ENCODE results near the gene DCP1B.

Gene DCP1B

GRCh38 chr12:2032506-2032905 is 28.2 kb upstream of the DCP1B start:
- Histone ChIP-seq H3K4me2 (ENCODE audit: low read depth, low read length, poor library complexity, severe bottlenecking) (no peak overlapping the region), H3F3A (ENCODE audit: insufficient read depth) (no peaks in the 10 kb centered on the region), H2AFZ (ENCODE audit: low read depth, low read length, severe bottlenecking) (no peak overlapping the region), H3K9me2 (replicated peaks; ENCODE audit: insufficient read depth, low read length) (no peaks in the 10 kb centered on the region), H3K79me2 (ENCODE audit: insufficient read depth, low read length) (no peaks in the 10 kb centered on the region), H3K4me3 (ENCODE audit: insufficient read depth, low read length, poor library complexity, severe bottlenecking) (no peak overlapping the region), H3K9me3 (ENCODE audit: insufficient read depth, low read length) (no peaks in the 10 kb centered on the region), H4K20me1 (ENCODE audit: low read depth, low read length) (no peaks in the 10 kb centered on the region), H3K27me3 (ENCODE audit: low read length) (no peaks in the 10 kb centered on the region; the same call in 1 of the 2 replicates), H3K36me3 (ENCODE audit: low read length) (no peaks in the 10 kb centered on the region), H3K27ac (ENCODE audit: low read depth, low read length) (no peak overlapping the region), H3K9ac (ENCODE audit: low read length) (no peak overlapping the region)
- no peak for TF ChIP-seq CTCF (IDR thresholded peaks at IDR 0.05; ENCODE audit: insufficient read depth, low read length, poor library complexity, severe bottlenecking)
- no peak for TF ChIP-seq EZH2phosphoT487 (conservative IDR thresholded peaks at IDR 0.05; ENCODE audit: low read length)

GRCh38 chr12:2029851-2030250 is 25.6 kb upstream of the DCP1B start:
- no peak overlapping the region for H3K4me2 ChIP-seq (ENCODE audit: low read depth, low read length, poor library complexity, severe bottlenecking)
- H4K20me1 ChIP-seq (ENCODE audit: low read depth, low read length) = no peaks in the 10 kb centered on the region
- no peak overlapping the region for H3K4me3 ChIP-seq (ENCODE audit: insufficient read depth, low read length, poor library complexity, severe bottlenecking)
- H3K27ac ChIP-seq (ENCODE audit: low read depth, low read length) = no peak overlapping the region
- H3K79me2 ChIP-seq (ENCODE audit: insufficient read depth, low read length) = no peaks in the 10 kb centered on the region
- no peak overlapping the region for H3K9ac ChIP-seq (ENCODE audit: low read length)
- H3K9me3 ChIP-seq (ENCODE audit: insufficient read depth, low read length) = no peaks in the 10 kb centered on the region
- no peaks in the 10 kb centered on the region; the same call in 1 of the 2 replicates for H3K27me3 ChIP-seq (ENCODE audit: low read length)
- TF ChIP-seq EZH2phosphoT487 (conservative IDR thresholded peaks at IDR 0.05; ENCODE audit: low read length) = no peak
- TF ChIP-seq CTCF (IDR thresholded peaks at IDR 0.05; ENCODE audit: insufficient read depth, low read length, poor library complexity, severe bottlenecking) = no peak
- H3K9me2 ChIP-seq (replicated peaks; ENCODE audit: insufficient read depth, low read length) = no peaks in the 10 kb centered on the region
- H2AFZ ChIP-seq (ENCODE audit: low read depth, low read length, severe bottlenecking) = no peak overlapping the region
- H3F3A ChIP-seq (ENCODE audit: insufficient read depth) = no peaks in the 10 kb centered on the region
- no peaks in the 10 kb centered on the region for H3K36me3 ChIP-seq (ENCODE audit: low read length)

GRCh38 chr12:2027351-2027750 is 23.1 kb upstream of the DCP1B start:
- no peaks in the 10 kb centered on the region for H3K9me3 ChIP-seq (ENCODE audit: insufficient read depth, low read length)
- H3K9ac ChIP-seq (ENCODE audit: low read length) = no peak overlapping the region
- H3K4me2 ChIP-seq (ENCODE audit: low read depth, low read length, poor library complexity, severe bottlenecking) = no peak overlapping the region
- H3K36me3 ChIP-seq (ENCODE audit: low read length) = no peaks in the 10 kb centered on the region
- no peak overlapping the region for H3K4me3 ChIP-seq (ENCODE audit: insufficient read depth, low read length, poor library complexity, severe bottlenecking)
- no peaks in the 10 kb centered on the region for H3K79me2 ChIP-seq (ENCODE audit: insufficient read depth, low read length)
- H3K9me2 ChIP-seq (replicated peaks; ENCODE audit: insufficient read depth, low read length) = no peaks in the 10 kb centered on the region
- H3K27ac ChIP-seq (ENCODE audit: low read depth, low read length) = no peak overlapping the region
- no peaks in the 10 kb centered on the region for H4K20me1 ChIP-seq (ENCODE audit: low read depth, low read length)
- no peaks in the 10 kb centered on the region for H3K27me3 ChIP-seq (ENCODE audit: low read length)
- no peaks in the 10 kb centered on the region for H3F3A ChIP-seq (ENCODE audit: insufficient read depth)
- no peak overlapping the region for H2AFZ ChIP-seq (ENCODE audit: low read depth, low read length, severe bottlenecking)
- no peak for TF ChIP-seq CTCF (IDR thresholded peaks at IDR 0.05; ENCODE audit: insufficient read depth, low read length, poor library complexity, severe bottlenecking)
- no peak for TF ChIP-seq EZH2phosphoT487 (conservative IDR thresholded peaks at IDR 0.05; ENCODE audit: low read length)

Measured in SU-DHL-6 (cell line).